ENCODE results near the gene AGPAT4. TPM values are rescaled to one million over a fixed set of nuclear protein-coding genes. Genes with fewer than 3 reads are reported as not detected.

AGPAT4 gene
- total RNA-seq, 1 donor from 2014 or later = 54.2 TPM

DNA sequence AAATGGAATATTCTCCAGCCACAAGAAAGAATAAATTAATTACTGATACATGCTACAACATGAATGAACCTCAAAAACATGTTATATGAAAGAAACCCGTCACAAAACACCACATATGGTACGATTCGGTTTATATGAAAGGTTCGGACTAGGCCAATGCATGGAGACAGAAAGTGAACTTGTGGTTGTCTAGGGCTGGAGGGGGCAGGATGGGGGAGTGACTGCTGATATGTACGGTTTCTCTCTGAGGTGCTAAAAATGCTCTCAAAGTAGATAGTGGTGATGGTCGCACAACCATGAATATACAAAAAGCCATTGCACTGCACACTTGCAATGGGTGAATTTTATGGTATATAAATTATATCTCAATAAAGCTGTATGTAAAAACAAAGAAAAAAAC lies 18.3 kb downstream of the AGPAT4 start:
- no peak for DNase-seq (ENCODE audit: low spot score)

DNA sequence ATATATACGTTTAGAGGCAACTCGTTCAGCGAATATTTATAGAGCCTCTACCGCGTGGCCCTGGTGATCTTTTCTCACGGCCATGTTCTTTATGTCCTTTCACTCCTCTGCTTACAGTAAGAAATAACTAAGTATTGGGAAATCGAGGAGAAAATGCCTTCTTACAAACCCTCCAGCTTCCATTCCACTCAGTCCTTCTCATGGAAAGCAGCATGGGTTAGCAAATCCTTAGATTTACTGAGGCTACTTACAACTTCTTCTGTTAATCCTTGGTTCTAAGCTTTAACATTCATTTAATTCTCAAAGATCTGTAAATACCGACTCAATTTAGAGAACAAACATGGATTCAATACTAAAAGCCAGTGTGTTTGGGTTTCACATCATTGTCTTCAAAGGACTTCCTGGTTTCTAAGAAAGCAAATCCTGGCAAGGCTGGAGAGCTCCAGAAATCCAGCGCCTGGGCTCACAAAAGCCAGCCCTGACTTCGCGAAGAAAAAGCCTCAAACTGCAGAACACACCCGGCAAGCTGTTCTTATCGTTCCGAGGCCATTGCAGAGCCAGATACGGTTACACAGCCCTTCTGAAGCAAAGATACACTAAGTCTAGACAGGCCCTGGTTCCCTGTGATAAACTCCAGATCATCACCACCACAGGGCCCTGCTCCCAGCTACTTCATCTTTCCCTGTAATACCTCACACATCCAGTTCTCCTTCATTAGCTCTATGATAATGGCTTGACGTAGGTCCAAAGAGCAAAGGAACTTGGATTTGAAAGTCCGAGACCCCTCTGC lies 19.2 kb downstream of the AGPAT4 start:
- DNase-seq (ENCODE audit: low spot score) = peak; percentile 98

DNA sequence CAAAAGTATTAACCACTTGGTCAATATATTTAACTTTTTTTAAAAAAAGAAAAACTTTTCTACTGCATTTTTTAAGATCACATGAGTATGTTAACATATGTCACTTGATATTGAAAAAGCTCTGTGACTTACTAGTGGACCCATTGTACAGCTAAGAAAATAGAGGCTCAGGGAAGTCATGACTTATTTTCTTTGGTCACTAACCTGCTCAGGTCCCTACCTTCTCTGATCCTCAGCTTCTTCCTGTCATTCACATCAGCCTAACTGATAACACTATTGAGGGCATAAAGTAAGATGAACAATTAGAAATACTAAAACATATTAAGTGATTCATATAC lies 19.8 kb downstream of the AGPAT4 start:
- no peak for DNase-seq (ENCODE audit: low spot score)

DNA sequence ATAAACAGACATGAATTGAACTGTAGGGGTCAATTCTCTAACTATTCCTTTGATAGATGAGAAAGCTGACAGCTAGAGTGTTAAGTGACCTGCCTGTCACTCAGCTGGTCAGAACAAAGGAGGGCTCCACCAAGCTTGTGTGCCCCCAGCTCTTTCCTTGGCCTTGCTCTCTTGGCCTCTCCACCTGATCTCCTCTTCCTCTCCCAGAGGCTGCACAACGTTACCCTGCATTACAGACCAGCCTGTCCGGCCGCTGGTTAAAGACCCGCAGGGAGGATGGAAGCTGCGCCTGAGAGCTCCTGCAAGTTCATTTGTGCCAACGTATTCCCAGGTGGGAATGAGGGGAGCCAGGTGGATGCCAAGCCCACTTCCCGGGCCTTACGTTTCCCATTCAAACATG lies 22.5 kb downstream of the AGPAT4 start:
- no peak for DNase-seq (ENCODE audit: low spot score)

DNA sequence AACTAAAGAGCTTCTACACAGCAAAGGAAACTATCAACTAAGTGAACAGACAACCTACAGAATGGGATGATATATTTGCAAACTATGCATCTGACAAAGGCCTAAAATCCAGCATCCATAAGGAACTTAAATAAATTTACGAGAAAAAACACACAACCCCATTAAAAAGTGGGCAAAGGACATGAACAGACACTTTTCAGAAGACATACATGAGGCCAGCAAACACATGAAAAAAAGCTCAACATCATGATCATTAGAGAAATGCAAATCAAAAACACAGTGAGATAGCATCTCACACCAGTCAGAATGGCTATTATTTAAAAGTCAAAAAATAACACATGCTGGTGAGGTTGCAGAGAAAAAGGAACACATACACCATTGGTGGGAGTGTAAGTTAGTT lies 24.5 kb downstream of the AGPAT4 start:
- no peak for DNase-seq (ENCODE audit: low spot score)

DNA sequence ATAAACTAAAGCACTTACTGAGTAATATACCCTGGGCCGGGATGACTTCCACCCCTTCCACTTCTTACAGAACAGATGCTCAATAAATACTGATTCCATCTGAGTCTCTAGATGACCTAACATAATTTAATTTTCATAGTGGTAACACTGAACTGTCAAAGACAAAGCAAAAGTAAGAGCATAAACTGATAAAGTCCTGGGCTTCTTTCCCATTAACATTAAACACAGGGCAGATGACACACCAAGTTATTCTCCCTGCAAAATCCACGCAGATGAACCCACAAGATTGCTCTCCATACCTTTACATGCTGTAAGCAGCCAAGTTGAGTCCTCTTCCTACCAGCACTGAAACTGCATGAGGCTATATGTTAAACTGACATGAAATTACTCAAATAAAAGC lies 27.1 kb downstream of the AGPAT4 start:
- DNase-seq (ENCODE audit: low spot score) = peak; percentile 48

DNA sequence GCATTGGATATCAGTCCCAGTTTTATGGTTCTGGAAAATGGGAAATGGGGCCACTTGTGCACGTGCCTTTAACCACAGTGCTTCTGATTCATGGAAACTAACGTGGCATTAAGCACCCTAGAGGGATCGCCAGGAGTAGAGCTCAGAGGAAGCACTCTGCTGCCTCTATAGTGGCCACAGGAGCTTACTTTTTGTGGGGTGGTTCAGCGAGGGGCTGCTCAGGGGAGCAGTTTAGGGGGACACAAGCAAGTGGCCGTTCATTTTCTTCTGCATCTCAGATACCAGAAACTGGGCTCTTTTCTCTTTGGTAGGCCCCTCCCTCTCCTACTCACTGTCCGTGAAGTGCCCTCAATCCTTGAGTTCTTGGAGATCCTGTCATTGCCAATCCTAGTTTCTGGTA lies 28.5 kb downstream of the AGPAT4 start:
- no peak for DNase-seq (ENCODE audit: low spot score)

DNA sequence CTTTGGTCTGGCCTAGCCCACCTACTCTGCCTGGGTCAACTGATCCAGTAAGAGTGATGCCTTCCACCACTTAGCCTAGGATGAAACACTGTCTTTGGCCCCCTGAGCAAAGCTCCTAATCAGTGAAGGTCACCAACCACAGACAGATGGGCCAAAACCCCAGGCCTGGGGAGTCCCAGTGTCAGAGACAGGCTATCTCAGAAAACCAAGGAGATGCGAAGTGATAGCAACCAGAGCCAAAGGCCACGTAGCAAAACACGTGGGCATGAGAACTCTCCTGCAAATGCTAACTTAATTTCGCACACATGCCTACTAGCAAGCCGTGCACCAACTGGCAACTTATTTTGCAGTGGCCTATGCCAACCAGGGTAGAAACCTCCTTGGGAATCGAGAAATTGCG lies 29.1 kb downstream of the AGPAT4 start:
- no peak for DNase-seq (ENCODE audit: low spot score)

DNA sequence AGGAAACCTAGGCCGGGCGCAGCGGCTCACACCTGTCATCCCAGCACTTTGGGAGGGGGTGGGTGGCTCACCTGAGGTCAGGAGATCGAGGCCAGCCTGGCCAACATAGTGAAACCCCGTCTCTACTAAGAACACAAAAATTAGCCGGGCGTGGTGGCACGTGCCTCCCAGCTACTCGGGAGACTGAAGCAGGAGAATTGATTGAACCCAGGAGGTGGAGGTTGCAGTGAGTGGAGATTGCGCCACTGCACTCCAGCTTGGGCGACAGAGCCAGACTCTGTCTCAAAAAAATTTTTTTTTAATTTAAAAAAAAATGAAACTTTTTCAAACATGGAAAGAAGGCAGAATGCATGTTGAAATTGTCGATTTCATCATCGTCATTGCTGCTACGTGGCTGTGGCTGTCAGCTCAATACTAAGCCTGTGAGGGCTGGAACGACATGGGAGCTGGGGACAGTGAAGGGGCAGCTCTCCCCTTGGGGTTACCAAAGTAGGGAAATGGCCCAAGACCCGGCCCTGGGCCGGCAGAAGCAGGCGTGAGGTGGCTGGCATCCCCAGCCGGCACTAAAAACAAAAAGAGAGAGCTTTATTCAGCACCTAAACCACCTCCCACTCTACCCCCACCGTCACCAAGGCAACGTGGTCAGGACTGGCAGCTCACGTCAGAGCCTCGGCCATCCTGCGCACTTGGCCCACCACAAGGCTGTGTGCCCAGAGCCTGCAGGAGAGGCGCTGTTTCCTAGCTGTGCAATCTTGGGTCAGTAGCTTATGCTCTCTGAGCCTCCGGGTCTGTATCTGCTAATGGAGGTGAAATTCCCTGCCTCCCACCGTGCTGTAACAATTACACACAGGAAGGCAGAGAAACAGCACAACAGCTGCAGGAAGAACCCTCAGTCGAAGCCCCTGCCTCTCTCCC lies 30.8 kb downstream of the AGPAT4 start:
- no peak for DNase-seq (ENCODE audit: low spot score)

DNA sequence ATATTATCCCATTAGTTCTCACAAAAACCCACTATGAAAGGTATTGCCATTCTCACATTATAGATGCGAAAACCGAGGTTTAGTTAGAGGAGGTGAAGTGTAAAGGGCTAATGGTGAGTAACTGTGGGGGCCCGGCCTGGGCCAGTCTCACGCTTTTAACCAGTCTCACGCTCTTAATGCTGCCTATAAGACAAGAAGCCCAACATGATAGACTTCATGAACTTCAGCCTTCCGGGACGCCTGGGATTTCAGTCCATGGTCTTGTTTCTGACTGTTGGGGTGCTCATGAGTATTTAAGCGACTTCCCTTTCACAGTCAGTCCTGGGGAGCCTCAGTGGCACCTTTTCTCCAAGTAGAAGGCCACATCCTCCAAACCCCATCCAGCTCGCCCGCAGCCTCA lies 31.7 kb downstream of the AGPAT4 start:
- no peak for DNase-seq (ENCODE audit: low spot score)

DNA sequence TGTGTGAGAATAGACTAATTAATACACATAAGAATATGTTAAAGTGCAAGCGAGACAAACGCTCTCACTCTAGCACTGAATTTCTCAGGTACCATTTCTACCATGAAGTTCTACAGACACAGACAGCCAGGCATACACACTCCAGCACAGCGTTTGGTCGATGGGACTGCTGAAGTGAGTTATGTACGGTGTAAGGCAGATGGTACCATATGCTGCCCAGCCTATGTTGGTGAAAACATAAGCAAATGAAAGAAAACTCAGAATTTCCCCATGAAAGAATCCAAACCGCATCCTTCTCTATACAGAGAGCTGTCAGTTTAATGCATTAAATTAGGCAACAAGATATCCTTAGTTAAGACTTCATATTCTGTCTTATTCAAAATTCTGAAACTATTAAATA lies 34.9 kb downstream of the AGPAT4 start:
- no peak for DNase-seq (ENCODE audit: low spot score)

DNA sequence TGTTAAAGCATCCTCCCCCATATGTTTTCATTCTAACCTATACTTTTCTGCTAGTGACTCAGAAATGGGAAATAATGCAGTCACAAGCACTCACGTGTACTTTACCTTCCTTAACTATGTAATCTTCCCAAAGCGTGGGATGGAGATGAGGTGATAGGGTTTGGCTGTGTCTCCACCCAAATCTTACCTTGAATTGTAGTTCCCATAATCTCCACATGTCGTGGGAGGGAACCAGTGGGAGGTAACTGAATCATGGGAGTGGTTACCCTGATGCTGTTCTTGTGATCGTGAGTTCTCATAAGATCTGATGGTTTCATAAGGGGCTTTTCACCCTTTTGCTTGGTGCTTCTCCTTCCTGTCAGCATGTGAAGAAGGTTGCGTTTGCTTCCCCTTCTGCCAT lies 35.4 kb downstream of the AGPAT4 start:
- DNase-seq (ENCODE audit: low spot score) = no peak

DNA sequence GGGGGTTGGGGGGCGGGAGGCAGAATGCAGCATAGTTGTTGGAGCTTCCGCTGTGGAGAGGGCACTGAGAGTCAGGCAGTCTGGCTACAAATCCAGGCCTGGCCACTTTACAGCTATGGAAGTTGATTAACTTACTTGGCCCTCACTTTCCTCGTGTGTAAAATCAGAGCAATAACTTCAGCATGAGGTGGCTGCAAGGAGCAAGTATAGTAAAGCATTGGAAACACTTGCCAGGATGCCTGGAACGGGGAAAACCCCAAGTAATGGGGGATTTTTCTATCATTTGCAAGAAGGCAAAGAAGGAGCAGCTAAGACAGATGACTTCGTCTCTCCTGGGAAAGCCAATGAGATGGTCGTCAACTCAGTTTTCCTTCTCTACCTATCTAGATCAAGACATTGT lies 35.8 kb downstream of the AGPAT4 start:
- DNase-seq (ENCODE audit: low spot score) = peak; percentile 40

DNA sequence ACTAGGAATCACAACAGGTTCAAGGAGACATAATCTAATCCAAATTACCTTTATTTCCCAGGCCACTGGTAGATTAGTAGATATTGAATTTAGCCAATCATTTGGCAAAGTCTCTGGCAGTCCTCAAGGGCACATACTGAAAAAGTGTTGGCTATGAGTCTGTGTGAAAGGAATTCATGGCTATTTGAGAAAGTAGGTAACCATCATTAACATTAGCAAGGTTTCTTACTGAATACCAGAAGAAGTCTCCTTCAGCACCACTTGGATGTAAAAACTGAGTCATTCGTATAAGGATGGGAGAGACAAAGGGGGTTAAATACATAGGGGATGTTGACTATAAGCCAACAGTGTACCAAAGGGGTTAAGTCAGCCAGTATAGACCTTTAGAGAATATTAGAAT lies 36.7 kb downstream of the AGPAT4 start:
- DNase-seq (ENCODE audit: low spot score) = no peak

DNA sequence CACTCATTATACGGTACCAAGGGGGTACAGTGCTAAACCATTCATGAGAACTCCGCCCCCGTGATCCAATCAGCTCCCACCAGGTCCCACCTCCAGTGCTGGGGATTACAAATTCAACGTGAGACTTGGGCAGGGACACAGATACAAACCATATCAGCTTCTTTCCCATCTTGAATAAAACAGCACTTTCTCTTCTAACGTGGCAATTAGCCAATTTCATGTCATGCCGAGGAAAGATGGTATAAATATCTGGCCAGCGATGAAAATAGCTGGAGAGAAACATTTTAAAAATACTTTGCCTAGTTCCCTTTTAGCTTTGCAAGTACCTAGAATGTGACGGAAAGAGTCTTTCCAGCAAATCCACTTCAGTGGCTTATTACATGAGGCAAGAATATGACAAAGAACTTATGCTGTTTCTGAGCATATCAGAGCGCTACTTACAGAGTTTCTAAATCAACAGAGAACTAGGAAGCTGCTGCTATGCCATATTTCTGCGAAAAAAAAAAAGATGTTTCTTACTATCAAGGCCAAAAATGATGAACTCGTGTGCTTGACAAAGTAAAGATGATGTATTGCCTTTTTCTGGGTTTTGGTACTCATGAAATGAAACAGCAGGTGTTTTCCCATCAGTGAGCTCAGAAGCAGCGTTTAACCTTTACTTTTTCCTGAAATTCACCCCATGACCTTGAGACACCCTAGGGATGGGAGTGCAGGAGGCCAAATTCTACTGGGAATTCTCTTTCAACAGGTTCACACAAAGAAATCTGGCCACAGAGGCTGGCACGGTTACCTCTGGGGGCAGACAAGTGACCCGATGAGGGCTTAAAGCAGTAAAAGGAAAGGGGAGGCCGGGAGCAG lies 37.9 kb downstream of the AGPAT4 start:
- DNase-seq (ENCODE audit: low spot score) = peak; percentile 62

DNA sequence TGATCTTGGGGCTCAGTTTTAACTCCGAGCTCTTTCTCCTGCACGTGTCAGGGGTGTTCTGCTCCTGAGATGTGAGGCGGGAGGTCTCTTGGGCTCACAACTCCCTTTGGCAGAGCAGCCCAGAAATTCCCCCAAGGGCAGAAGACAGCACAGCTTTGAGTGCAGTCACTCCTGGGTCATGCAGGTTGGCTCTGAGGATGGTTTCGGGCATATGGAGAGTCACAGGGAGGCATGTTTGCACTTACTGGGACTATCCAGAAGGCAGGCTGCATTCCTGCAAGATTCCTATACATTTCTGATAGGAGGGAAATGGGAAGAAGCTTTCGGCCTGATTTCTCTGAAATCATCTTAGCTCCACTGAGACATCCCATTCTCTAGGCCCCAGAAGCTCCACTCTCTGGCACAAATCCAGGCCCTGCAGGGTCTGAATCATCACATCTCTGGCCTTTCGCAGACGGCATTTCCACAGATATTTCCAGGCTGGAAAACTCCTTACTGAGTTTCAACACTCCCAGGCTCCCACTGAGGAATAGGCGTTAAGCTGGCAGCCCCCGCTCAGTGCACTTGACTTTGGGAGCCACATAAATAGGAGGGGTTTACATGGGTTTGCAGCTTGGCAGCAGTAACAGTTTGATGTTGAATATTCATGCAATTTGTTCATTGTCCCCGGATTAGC lies 39.7 kb downstream of the AGPAT4 start:
- DNase-seq (ENCODE audit: low spot score) = peak; percentile 96

DNA sequence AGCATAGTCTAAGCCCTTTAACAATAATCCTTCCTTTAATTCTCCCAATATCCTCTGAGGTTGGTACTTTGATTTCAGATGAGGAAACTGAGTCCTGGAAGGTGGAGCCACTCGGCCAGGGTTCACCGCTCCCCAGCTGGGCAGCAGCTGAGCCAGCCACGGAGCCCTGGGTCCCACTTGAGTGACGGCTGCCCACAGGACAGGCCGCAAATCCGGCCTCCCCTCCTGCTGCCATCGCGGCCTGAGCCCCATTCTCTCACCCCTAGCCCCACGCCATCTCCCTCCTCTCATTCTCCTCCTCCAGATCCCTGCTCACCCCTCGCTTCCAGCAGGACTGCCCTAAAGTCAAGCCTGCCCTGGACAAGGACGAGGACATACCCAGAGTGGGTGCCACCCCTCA lies 41.4 kb downstream of the AGPAT4 start:
- DNase-seq (ENCODE audit: low spot score) = no peak

DNA sequence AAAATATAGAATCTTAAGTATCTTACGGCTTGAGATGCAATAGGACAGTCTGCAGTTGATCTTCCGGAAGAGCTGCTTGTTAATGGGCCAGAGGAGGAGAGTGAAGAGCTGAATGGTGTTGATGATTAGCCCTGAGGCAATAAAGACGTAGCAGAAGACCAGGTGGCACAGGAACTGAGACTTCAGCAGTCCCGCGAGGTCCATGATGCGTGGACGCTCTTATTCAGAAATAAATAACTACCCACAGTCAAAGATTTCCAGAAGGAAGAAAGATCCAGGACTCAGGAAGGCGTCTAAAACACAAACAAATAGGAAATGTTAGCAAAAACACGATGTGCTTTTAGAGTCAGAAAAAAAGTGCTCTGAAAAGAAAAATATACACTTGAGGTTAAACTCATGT lies 41.9 kb downstream of the AGPAT4 start:
- no peak for DNase-seq (ENCODE audit: low spot score)

DNA sequence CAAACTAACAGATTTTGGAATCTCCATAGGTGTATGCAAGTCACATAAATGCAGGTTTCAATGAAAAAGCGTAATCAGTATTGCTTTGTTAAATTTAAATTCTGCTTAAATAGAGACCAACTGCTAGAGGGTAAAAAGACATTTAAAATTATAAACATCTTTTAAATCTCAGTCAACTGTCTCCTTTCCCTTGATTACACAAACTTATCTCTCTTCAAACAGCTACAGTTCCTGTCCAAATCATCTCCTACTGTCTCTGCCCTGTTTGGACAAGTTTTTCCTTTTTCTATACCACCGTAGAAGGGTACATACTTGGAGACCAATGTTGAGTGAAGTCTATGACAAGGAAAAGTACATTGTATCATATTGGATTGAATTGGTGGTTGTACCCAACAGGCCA lies 43.5 kb downstream of the AGPAT4 start:
- DNase-seq (ENCODE audit: low spot score) = no peak

DNA sequence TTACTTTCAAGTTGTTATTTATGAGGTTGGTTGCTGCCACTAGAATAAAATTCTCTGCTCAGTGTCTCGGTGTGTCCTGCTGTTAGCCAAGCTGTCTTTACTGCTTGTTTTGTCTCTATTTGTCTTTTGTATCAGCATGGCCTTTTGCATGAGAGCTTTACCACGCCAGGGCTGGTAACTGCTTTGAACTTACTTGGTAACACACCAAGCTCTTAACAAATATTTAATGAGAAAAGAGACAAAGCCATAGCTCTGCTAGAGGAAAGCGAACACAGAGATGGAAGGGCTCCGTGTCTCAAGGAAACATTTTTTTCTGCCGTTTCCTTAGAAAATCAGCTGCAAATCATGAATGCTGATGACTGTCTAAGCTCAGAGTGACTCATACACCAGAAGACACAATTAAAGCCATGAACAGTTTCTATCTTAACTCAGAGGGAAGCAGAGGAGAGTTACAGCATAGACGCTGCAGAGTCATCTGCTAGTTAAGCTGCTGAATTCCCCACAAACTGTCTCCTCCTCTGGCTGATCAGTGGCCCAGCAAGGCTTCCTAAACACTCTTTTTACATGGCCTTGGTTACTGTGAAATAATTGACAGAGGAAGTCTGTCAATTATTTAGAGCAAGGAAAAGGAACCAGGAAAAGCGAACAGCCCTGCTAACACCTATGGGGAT lies 44.8 kb downstream of the AGPAT4 start:
- peak; percentile 95 for DNase-seq (ENCODE audit: low spot score)

DNA sequence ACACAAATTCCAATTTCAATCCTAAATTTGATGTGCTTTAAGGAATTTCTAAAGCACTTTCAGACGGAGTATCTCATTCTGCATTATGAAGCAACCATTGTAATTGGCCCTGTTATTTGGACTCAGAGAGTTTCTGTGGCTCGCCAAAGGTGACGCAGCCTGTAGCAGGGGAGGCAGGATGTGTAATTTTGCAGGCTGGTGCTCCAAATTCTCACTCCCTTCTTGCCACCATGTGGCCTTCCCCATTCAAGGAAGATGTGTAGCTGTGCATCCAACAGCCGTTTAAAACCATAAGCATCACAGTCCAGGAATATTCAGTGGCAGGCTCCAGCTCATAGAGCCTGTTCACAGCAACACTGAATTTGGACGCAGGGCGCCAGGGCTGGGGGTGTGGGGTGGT lies 45.8 kb downstream of the AGPAT4 start:
- DNase-seq (ENCODE audit: low spot score) = peak; percentile 26

Data from umbilical cord (tissue), 2 donors.